HEK293 (cell line): ENCODE data around the gene NOP9.

Experiments used
- ATF2 ChIP-seq: fragments of 450-650 bp; formaldehyde crosslinking; IDR thresholded peaks from 2 replicates; pipeline ENCODE4 v1.5.1; 2016; ENCODE audit warnings: missing biosample characterization, missing genetic modification characterization, low read depth
- CTCF ChIP-seq: fragments of 450-650 bp; formaldehyde crosslinking; IDR thresholded peaks from 2 replicates; pipeline ENCODE4 v1.5.1; 2016; ENCODE audit warnings: missing biosample characterization, missing genetic modification characterization
- HOXA7 ChIP-seq: sonication (generic); formaldehyde crosslinking; IDR thresholded peaks from 2 replicates; pipeline ENCODE4 v1.8.1; 2022; ENCODE audit warnings: missing genetic modification reagents, borderline replicate concordance
- ZBTB21 ChIP-seq: fragments of 450-650 bp; formaldehyde crosslinking; IDR thresholded peaks from 2 replicates; pipeline ENCODE4 v1.5.1; 2017; ENCODE audit warnings: missing biosample characterization, missing genetic modification characterization
- ZBTB44 ChIP-seq: fragments of 450-650 bp; IDR thresholded peaks from 2 replicates; pipeline ENCODE4 v1.5.1; 2018; ENCODE audit warnings: missing biosample characterization, mild to moderate bottlenecking, missing genetic modification characterization
- ZBTB49 ChIP-seq: fragments of 450-650 bp; formaldehyde crosslinking; IDR thresholded peaks from 2 replicates; pipeline ENCODE4 v1.5.1; 2016; ENCODE audit warnings: missing biosample characterization, missing genetic modification characterization, low read depth
- ZNF214 ChIP-seq: fragments of 450-650 bp; formaldehyde crosslinking; IDR thresholded peaks from 2 replicates; pipeline ENCODE4 v1.5.1; 2017; ENCODE audit warnings: missing biosample characterization, mild to moderate bottlenecking, missing genetic modification characterization, borderline replicate concordance
- ZNF221 ChIP-seq: fragments of 450-650 bp; formaldehyde crosslinking; IDR thresholded peaks from 2 replicates; pipeline ENCODE4 v1.5.1; 2017; ENCODE audit warnings: missing biosample characterization, missing genetic modification characterization, borderline replicate concordance
- ZNF274 ChIP-seq, 2 experiments: fragments of 200-500 bp in 1 of 2; fragments of 450-650 bp in 1 of 2; sonication (Bioruptor generic) in 1 of 2; formaldehyde crosslinking in 1 of 2; IDR thresholded peaks; 2 replicates each; pipeline versions ENCODE4 v1.5.1 to v1.6.1; 2014 to 2016; ENCODE audit warnings: borderline replicate concordance in 1 of 2, inconsistent platforms in 1 of 2, low read length in 1 of 2, missing biosample characterization in 1 of 2, missing genetic modification characterization in 1 of 2
- ZNF558 ChIP-seq: fragments of 450-650 bp; formaldehyde crosslinking; IDR thresholded peaks from 2 replicates; pipeline ENCODE4 v1.5.1; 2016; ENCODE audit warnings: missing biosample characterization, missing genetic modification characterization
- ZNF561 ChIP-seq: fragments of 450-650 bp; IDR thresholded peaks from 2 replicates; pipeline ENCODE4 v1.5.1; 2018; ENCODE audit warnings: missing biosample characterization, missing genetic modification characterization, borderline replicate concordance
- ZNF580 ChIP-seq: fragments of 450-650 bp; formaldehyde crosslinking; IDR thresholded peaks from 2 replicates; pipeline ENCODE4 v1.5.1; 2016; ENCODE audit warnings: missing biosample characterization, missing genetic modification characterization
- ZNF670 ChIP-seq: fragments of 450-650 bp; formaldehyde crosslinking; IDR thresholded peaks from 2 replicates; pipeline ENCODE4 v1.5.1; 2016; ENCODE audit warnings: missing biosample characterization, missing genetic modification characterization, low read depth
- ZNF707 ChIP-seq: fragments of 450-650 bp; formaldehyde crosslinking; IDR thresholded peaks from 2 replicates; pipeline ENCODE4 v1.5.1; 2016; ENCODE audit warnings: missing biosample characterization, missing genetic modification characterization

GRCh38 chr14:24250354-24250753, 49.3 kb upstream of the NOP9 start:
- TF ChIP-seq ZNF670 = no peak
- TF ChIP-seq ZNF221 (tag by site-specific recombination) = no peak
- TF ChIP-seq ZNF561 (tag by site-specific recombination) = no peak
- no peak for TF ChIP-seq HOXA7 (CRISPR knock-in tag)
- TF ChIP-seq ZBTB44 (tag by site-specific recombination) = no peak
- no peak for TF ChIP-seq ZNF214 (tag by site-specific recombination)
- no peak for TF ChIP-seq CTCF (tag by site-specific recombination)
- TF ChIP-seq ZBTB21 = no peak
- TF ChIP-seq ZNF274 (IDR thresholded peaks at IDR 0.05; ENCODE audit: low read length) = no peak
- no peak for TF ChIP-seq ZNF274 (tag by site-specific recombination; IDR thresholded peaks at IDR 0.05; ENCODE audit: borderline replicate concordance)
- TF ChIP-seq ZNF558 (tag by site-specific recombination) = no peak
- TF ChIP-seq ZNF707 (tag by site-specific recombination) = no peak
- TF ChIP-seq ZNF580 = no peak
- no peak for TF ChIP-seq ATF2 (tag by site-specific recombination)
- no peak for TF ChIP-seq ZBTB49 (tag by site-specific recombination)
